CD14-positive monocyte (primary cell): Measurements from ENCODE around the gene SLCO4A1. TPM values are rescaled to one million over a fixed set of nuclear protein-coding genes. Genes with fewer than 3 reads are reported as not detected.

ENCODE experiments used
- DNase-seq, 3 donors: peaks; one replicate each; pipeline ENCODE4 v3.0.0-alpha.2; 2011 to 2022
- H2AFZ ChIP-seq: 2 replicates; pipeline ENCODE4 v1.6.0; 2012; ENCODE audit warnings: mild to moderate bottlenecking, low read depth, low read length, inconsistent platforms; ENCODE audit not compliant: insufficient read depth, poor library complexity, severe bottlenecking
- H3K27ac ChIP-seq, 2 donors: 1 replicate in 1 of 2; 2 replicates in 1 of 2; pipeline ENCODE4 v1.5.1; 2012 to 2013; ENCODE audit warnings: low read length in 2 of 2, control low read depth in 1 of 2, inconsistent platforms in 1 of 2, low read depth in 1 of 2, mild to moderate bottlenecking in 1 of 2
- H3K27me3 ChIP-seq, 2 donors: one replicate each; pipeline versions ENCODE4 v1.6.0 to v1.6.1; 2011 to 2013; ENCODE audit warnings: low read length in 2 of 2; ENCODE audit not compliant: control insufficient read depth in 2 of 2, insufficient read depth in 2 of 2
- H3K36me3 ChIP-seq, 2 donors: replicated peaks in 1 of 2; 1 replicate in 1 of 2; 2 replicates in 1 of 2; pipeline versions ENCODE4 v1.5.1 to v1.6.1; 2012 to 2013; ENCODE audit warnings: low read length in 2 of 2, control low read depth in 1 of 2, inconsistent platforms in 1 of 2, mild to moderate bottlenecking in 1 of 2; ENCODE audit not compliant: insufficient read depth in 2 of 2, control insufficient read depth in 1 of 2
- H3K4me1 ChIP-seq, 2 donors: 1 replicate in 1 of 2; 2 replicates in 1 of 2; pipeline versions ENCODE4 v1.5.1 to v1.6.1; 2012 to 2013; ENCODE audit warnings: low read length in 2 of 2, control low read depth in 1 of 2, inconsistent platforms in 1 of 2, mild to moderate bottlenecking in 1 of 2, moderate library complexity in 1 of 2; ENCODE audit not compliant: insufficient read depth in 2 of 2, control insufficient read depth in 1 of 2
- H3K4me2 ChIP-seq: replicated peaks from 2 replicates; pipeline ENCODE3; 2012; ENCODE audit warnings: low read length, moderate library complexity, mild to moderate bottlenecking; ENCODE audit not compliant: poor library complexity, severe bottlenecking; ENCODE audit errors: extremely low read depth
- H3K4me3 ChIP-seq, 3 experiments: fragments of 200-600 bp in 1 of 3; sonication (generic) in 1 of 3; replicated peaks in 1 of 3; 1 replicate in 2 of 3; 2 replicates in 1 of 3; pipeline ENCODE4 v1.5.1; 2011 to 2013; ENCODE audit warnings: low read length in 3 of 3, mild to moderate bottlenecking in 3 of 3, control low read depth in 2 of 3, low read depth in 2 of 3, inconsistent platforms in 1 of 3, moderate library complexity in 1 of 3
- H3K79me2 ChIP-seq: 2 replicates; pipeline ENCODE4 v1.6.0; 2012; ENCODE audit warnings: mild to moderate bottlenecking, control low read depth, inconsistent platforms, low read length, moderate library complexity; ENCODE audit not compliant: insufficient read depth
- H3K9ac ChIP-seq: 2 replicates; pipeline ENCODE4 v1.6.0; 2017; ENCODE audit warnings: low read length, mild to moderate bottlenecking; ENCODE audit not compliant: insufficient read depth, poor library complexity, severe bottlenecking
- H3K9me3 ChIP-seq, 2 donors: replicated peaks in 1 of 2; 1 replicate in 1 of 2; 2 replicates in 1 of 2; pipeline versions ENCODE4 v1.5.1 to v1.6.1; 2012 to 2013; ENCODE audit warnings: low read length in 2 of 2, control low read depth in 1 of 2; ENCODE audit not compliant: control insufficient read depth in 1 of 2, insufficient read depth in 1 of 2
- H4K20me1 ChIP-seq: 2 replicates; pipeline ENCODE4 v1.6.0; 2012; ENCODE audit warnings: mild to moderate bottlenecking, low read length, control low read depth, moderate library complexity; ENCODE audit not compliant: insufficient read depth
- H3K27ac Mint-ChIP-seq, 7 donors: one replicate each; pipeline ENCODE4 v1.8.0; 2020; ENCODE audit warnings: mild to moderate bottlenecking in 7 of 7, mixed read lengths in 7 of 7, moderate library complexity in 6 of 7, inconsistent platforms in 2 of 7
- H3K27me3 Mint-ChIP-seq, 3 donors: one replicate each; pipeline ENCODE4 v1.8.0; 2021 to 2022; ENCODE audit warnings: low read depth in 3 of 3, mild to moderate bottlenecking in 3 of 3, mixed read lengths in 3 of 3, moderate library complexity in 3 of 3, inconsistent platforms in 1 of 3
- H3K36me3 Mint-ChIP-seq, 2 donors: one replicate each; pipeline ENCODE4 v1.8.0; 2020; ENCODE audit warnings: mixed read lengths in 2 of 2, inconsistent platforms in 1 of 2, mild to moderate bottlenecking in 1 of 2
- H3K4me1 Mint-ChIP-seq: one replicate; pipeline ENCODE4 v1.8.0; 2020; ENCODE audit warnings: mild to moderate bottlenecking, mixed read lengths
- H3K4me3 Mint-ChIP-seq, 2 donors: one replicate each; pipeline ENCODE4 v1.8.0; 2020; ENCODE audit warnings: mild to moderate bottlenecking in 2 of 2, mixed read lengths in 2 of 2, moderate library complexity in 1 of 2
- H3K9me3 Mint-ChIP-seq, 7 donors: one replicate each; pipeline ENCODE4 v1.8.0; 2020 to 2022; ENCODE audit warnings: mixed read lengths in 7 of 7, mild to moderate bottlenecking in 6 of 7, moderate library complexity in 6 of 7, inconsistent platforms in 2 of 7
- CTCF ChIP-seq: fragments of 200-600 bp; IDR thresholded peaks from one replicate; pipeline ENCODE4 v1.8.0; 2022; ENCODE audit warnings: antibody characterized with exemption, mild to moderate bottlenecking
- WGBS: methylation state at CpG from one replicate; pipeline ENCODE4 v1.1.5; 2013; ENCODE audit warnings: missing lambda C conversion rate; ENCODE audit not compliant: insufficient coverage; 5-methylcytosine and 5-hydroxymethylcytosine counted together
- intact Hi-C, 2 donors: fragments of 100-400 bp; cut with micrococcal nuclease; formaldehyde crosslinking; loops; one replicate each; pipeline versions ENCODE4 v1.15.0 to v1.15.1; 2023
- polyA plus RNA-seq, 3 donors: library from polyadenylated mRNA; depleted of rRNA in 1 of 3; unstranded in 2 of 3; stranded (reverse) in 1 of 3; fragments of 300-500 nt in 2 of 3; fragments of >200 nt in 1 of 3; fragmentation: Illumina TruSeq in 2 of 3; gene quantifications; 1 replicate in 2 of 3; 2 replicates in 1 of 3; pipeline ENCODE4 v1.2.3, GENCODE V29; 2012 to 2021

Gene SLCO4A1
- polyA plus RNA-seq, 3 donors = 0.05 to 0.42 (median 0.26) TPM

DNA sequence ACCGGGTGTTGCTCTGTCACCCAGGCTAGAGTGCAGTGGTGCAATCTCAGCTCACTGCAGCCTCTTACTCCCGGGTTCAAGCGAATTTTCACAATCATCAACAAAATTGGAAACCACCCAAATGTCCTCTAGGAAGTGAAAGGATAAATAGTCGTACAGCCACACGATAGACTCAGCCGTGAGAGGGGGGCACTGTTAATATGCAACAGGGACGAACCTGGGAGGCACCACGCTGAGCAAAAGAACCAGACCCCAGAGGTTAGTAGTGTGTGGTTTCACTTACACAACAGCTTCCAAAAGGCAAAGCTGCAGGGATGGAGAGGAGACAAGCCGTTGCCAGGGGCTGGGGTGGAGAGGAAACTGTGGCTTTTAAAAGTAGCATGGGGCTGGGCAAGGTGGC, 36.2 kb downstream of the SLCO4A1 start:
- peaks cover 5 to 15% (median 10%) of the 10 kb centered on the region in 7 donors for H3K9me3 Mint-ChIP-seq
- peak overlapping the region; percentile 75 to 94 for H3K4me3 Mint-ChIP-seq
- peak overlapping the region; percentile 87 to 99 (median 95) for H3K27ac Mint-ChIP-seq
- peaks cover 0 to 7% of the 10 kb centered on the region in 2 donors for H3K9me3 ChIP-seq
- H3K36me3 Mint-ChIP-seq = peaks cover 0 to 8% of the 10 kb centered on the region in 2 donors
- no peaks in the 10 kb centered on the region for H4K20me1 ChIP-seq
- no peaks in the 10 kb centered on the region for H3K36me3 ChIP-seq
- H3K27me3 ChIP-seq = no peaks in the 10 kb centered on the region
- no peak for TF ChIP-seq CTCF
- H3K27me3 Mint-ChIP-seq = peaks cover 1 to 7% (median 2%) of the 10 kb centered on the region in 3 donors
- peak; percentile 83 to 89 (median 85) for DNase-seq
- peak overlapping the region in 2 of 3 experiments; percentile 3 to 62 for H3K4me3 ChIP-seq
- H3K4me2 ChIP-seq = peak overlapping the region; percentile 58
- no peaks in the 10 kb centered on the region for H3K79me2 ChIP-seq
- H2AFZ ChIP-seq = peak overlapping the region; percentile 49
- H3K27ac ChIP-seq = peak overlapping the region; percentile 70 to 86
- 0% methylated on average over 2 of the region's 9 CpGs for WGBS
- H3K4me1 ChIP-seq = peaks cover 51 to 62% of the 10 kb centered on the region in 2 donors
- intact Hi-C loops = loop anchor here (1.0 to 5.0 kb wide), 3 partner anchors 8 to 64 kb away; no protein-coding TSS in a partner anchor
- H3K4me1 Mint-ChIP-seq = peaks cover 68% of the 10 kb centered on the region
- peak overlapping the region; percentile 33 for H3K9ac ChIP-seq

DNA sequence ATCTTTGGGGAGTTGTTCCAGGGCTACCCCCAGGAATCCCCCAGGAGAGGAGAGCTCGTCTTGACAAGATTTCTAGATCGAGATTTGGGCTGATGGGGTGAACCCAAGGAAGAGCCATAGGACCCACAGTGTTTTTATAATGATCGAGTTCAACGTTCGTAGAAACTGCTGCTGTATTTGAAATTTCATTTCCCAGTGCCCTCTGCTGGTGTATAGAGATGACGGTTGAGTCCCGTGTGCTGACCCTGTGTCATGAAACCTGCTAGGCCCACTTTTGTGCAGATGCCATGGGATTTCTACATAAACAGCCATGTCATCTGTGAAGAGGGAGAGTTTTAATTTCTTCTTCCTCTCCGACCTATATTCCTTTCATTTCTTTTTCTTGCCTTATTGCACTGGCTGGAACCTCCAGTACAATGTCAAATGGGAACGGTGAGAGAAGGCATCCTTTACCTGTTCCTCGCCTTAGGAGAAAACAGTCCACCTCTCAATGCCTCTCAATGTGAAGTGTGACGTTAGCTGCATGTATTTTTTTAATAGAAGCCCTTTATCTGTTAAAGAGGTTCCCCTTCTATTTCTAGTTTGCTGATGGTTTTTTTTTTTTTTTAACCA, 37.8 kb downstream of the SLCO4A1 start:
- intact Hi-C loops = loop anchor here (5.0 kb wide), 2 partner anchors 52 to 62 kb away; no protein-coding TSS in a partner anchor
- Mint-ChIP-seq H3K27me3 (peaks cover 1 to 5% (median 1%) of the 10 kb centered on the region in 3 donors), H3K36me3 (peaks cover 0 to 5% of the 10 kb centered on the region in 2 donors), H3K4me1 (peaks cover 59% of the 10 kb centered on the region), H3K4me3 (no peak overlapping the region), H3K9me3 (peaks cover 5 to 15% (median 10%) of the 10 kb centered on the region in 7 donors), H3K27ac (peak overlapping the region in 3 of 7 donors; percentile 6 to 94 (median 35))
- Histone ChIP-seq H3K79me2 (no peaks in the 10 kb centered on the region), H4K20me1 (no peaks in the 10 kb centered on the region), H3K4me3 (no peak overlapping the region), H3K27me3 (no peaks in the 10 kb centered on the region), H3K4me2 (no peak overlapping the region), H3K9me3 (peaks cover 0 to 7% of the 10 kb centered on the region in 2 donors), H3K27ac (no peak overlapping the region), H3K9ac (no peak overlapping the region), H2AFZ (no peak overlapping the region), H3K4me1 (peaks cover 45 to 56% of the 10 kb centered on the region in 2 donors), H3K36me3 (no peaks in the 10 kb centered on the region)
- TF ChIP-seq CTCF = no peak
- WGBS = no CpG with 5 or more reads among the region's 11 CpGs
- no peak for DNase-seq
